GM12878 (cell line): ENCODE data around the gene ADAMTS3. TPM values are rescaled to one million over a fixed set of nuclear protein-coding genes. Genes with fewer than 3 reads are reported as not detected.

Experiments used
- ATAC-seq: fragments of 200-7000 bp; cut with Tn5 transposase; 3 replicates; pipeline ENCODE4 v1.9.1; 2020; ENCODE audit warnings: mild to moderate bottlenecking, moderate library complexity
- BruUV-seq: library from RNA; stranded (reverse); fragments of 400-500 nt; replicated peaks from 2 replicates; lab custom pipeline; 2021; lab: Mats Ljungman, UMichigan
- CTCF ChIA-PET: fragments of 300-600 bp; sonication (Branson Sonifier 250); formaldehyde crosslinking; extraction: SDS; loops from one replicate; lab custom pipeline; 2021; ENCODE audit warnings: inconsistent platforms; lab: Yijun Ruan, JAX
- POLR2A ChIA-PET: fragments of 350-600 bp; formaldehyde crosslinking; extraction: SDS; loops from one replicate; lab custom pipeline; 2021; ENCODE audit warnings: inconsistent platforms; lab: Charles Lee
- RAD21 ChIA-PET: fragments of 300-600 bp; sonication (Branson Sonifier 250); formaldehyde crosslinking; loops from one replicate; lab custom pipeline; 2023; ENCODE audit warnings: antibody characterized with exemption; ENCODE audit not compliant: unreplicated experiment; lab: Charles Lee
- SMC1A ChIA-PET: fragments of 300-600 bp; sonication (Branson Sonifier 250); formaldehyde crosslinking; loops from one replicate; lab custom pipeline; 2023; ENCODE audit not compliant: unreplicated experiment, uncharacterized antibody; lab: Charles Lee
- DNase-seq: peaks from one replicate; pipeline ENCODE4 v3.0.0-alpha.2; 2011; ENCODE audit warnings: low read depth, low spot score
- FAIRE-seq: peaks from 3 replicates; lab custom pipeline; 2011; peaks lifted over from hg19 to GRCh38; lab: Jason Lieb, UNC
- H2AFZ ChIP-seq: 2 replicates; pipeline ENCODE4 v1.6.0; 2011; ENCODE audit warnings: low read depth, low read length, control low read depth; ENCODE audit not compliant: control insufficient read depth
- H3K27ac ChIP-seq: 2 replicates; pipeline ENCODE4 v1.5.1; 2011; ENCODE audit warnings: control low read depth; ENCODE audit not compliant: control insufficient read depth, insufficient read depth
- H3K27me3 ChIP-seq, 2 experiments: replicated peaks in 1 of 2; 2 replicates each; pipeline versions ENCODE4 v1.6.0 to v1.6.1; 2011; ENCODE audit warnings: low read length in 1 of 2; ENCODE audit not compliant: control insufficient read depth in 2 of 2, insufficient read depth in 2 of 2
- H3K36me3 ChIP-seq, 2 experiments: 2 replicates each; pipeline ENCODE4 v1.5.1; 2011; ENCODE audit warnings: low read length in 1 of 2; ENCODE audit not compliant: control insufficient read depth in 2 of 2, insufficient read depth in 2 of 2
- H3K4me1 ChIP-seq: 2 replicates; pipeline ENCODE4 v1.6.1; 2011; ENCODE audit warnings: mild to moderate bottlenecking, low read length, moderate library complexity, mixed read lengths; ENCODE audit not compliant: control insufficient read depth, insufficient read depth
- H3K4me2 ChIP-seq: 2 replicates; pipeline ENCODE4 v1.6.0; 2011; ENCODE audit warnings: control low read depth; ENCODE audit not compliant: control insufficient read depth, insufficient read depth
- H3K4me3 ChIP-seq: fragments of 200-600 bp; sonication (generic); 2 replicates; pipeline ENCODE4 v1.5.1; 2016
- H3K79me2 ChIP-seq: 2 replicates; pipeline ENCODE4 v1.6.0; 2011; ENCODE audit warnings: low read length; ENCODE audit not compliant: control insufficient read depth, insufficient read depth
- H3K9ac ChIP-seq: 2 replicates; pipeline ENCODE4 v1.8.0; 2011; ENCODE audit warnings: low read length, control low read depth, mixed read lengths; ENCODE audit not compliant: control insufficient read depth, insufficient read depth
- H3K9me3 ChIP-seq: replicated peaks from 3 replicates; pipeline ENCODE4 v1.5.1; 2011; ENCODE audit warnings: mild to moderate bottlenecking, low read length; ENCODE audit not compliant: control insufficient read depth, insufficient read depth
- H4K20me1 ChIP-seq: 2 replicates; pipeline ENCODE4 v1.6.0; 2011; ENCODE audit not compliant: control insufficient read depth, insufficient read depth
- CREB1 ChIP-seq: IDR thresholded peaks from 2 replicates; pipeline ENCODE4 v1.6.1; 2012; ENCODE audit warnings: low read depth, mild to moderate bottlenecking, inconsistent platforms
- CREM ChIP-seq: IDR thresholded peaks from 2 replicates; pipeline ENCODE4 v1.6.1; 2014; ENCODE audit warnings: antibody characterized with exemption, low read depth
- E2F8 ChIP-seq: fragments of 450-650 bp; IDR thresholded peaks from 2 replicates; pipeline ENCODE4 v1.6.1; 2018; ENCODE audit warnings: mild to moderate bottlenecking, low read depth, moderate library complexity; ENCODE audit not compliant: partially characterized antibody
- EP300 ChIP-seq, 2 experiments: fragments of 150-350 bp in 1 of 2; IDR thresholded peaks; 2 replicates each; pipeline ENCODE4 v1.6.1; 2011 to 2012; ENCODE audit warnings: low read depth in 2 of 2, low read length in 2 of 2, borderline replicate concordance in 1 of 2, improper control_type of control experiment in 1 of 2, inconsistent platforms in 1 of 2; ENCODE audit not compliant: control insufficient read depth in 1 of 2
- NBN ChIP-seq: fragments of 450-650 bp; IDR thresholded peaks from 2 replicates; pipeline ENCODE4 v1.6.1; 2016
- PAX5 ChIP-seq: IDR thresholded peaks from 2 replicates; pipeline ENCODE4 v1.6.1; 2011; ENCODE audit warnings: low read depth, low read length, borderline replicate concordance
- SIN3A ChIP-seq: IDR thresholded peaks from 2 replicates; pipeline ENCODE4 v1.6.1; 2012; ENCODE audit warnings: low read depth, low read length, improper control_type of control experiment
- SKIL ChIP-seq: fragments of 450-650 bp; IDR thresholded peaks from 2 replicates; pipeline ENCODE4 v1.6.1; 2017; ENCODE audit warnings: mild to moderate bottlenecking, low read depth, inconsistent platforms; ENCODE audit not compliant: poor library complexity, severe bottlenecking
- SMAD5 ChIP-seq: IDR thresholded peaks from 2 replicates; pipeline ENCODE4 v1.6.1; 2016; ENCODE audit warnings: antibody characterized with exemption, low read depth
- ZBTB4 ChIP-seq: fragments of 450-650 bp; formaldehyde crosslinking; IDR thresholded peaks from 2 replicates; pipeline ENCODE4 v1.4.0; 2022; ENCODE audit warnings: mild to moderate bottlenecking, moderate library complexity
- WGBS: methylation state at CpG from one replicate; pipeline ENCODE4 v1.1.6; 2016; ENCODE audit warnings: low lambda C conversion rate; ENCODE audit not compliant: insufficient replicate concordance, insufficient coverage; ENCODE audit errors: missing lambda C conversion rate; 5-methylcytosine and 5-hydroxymethylcytosine counted together
- in situ Hi-C: fragments of 300-500 bp; cut with MboI; formaldehyde crosslinking; loops from 9 replicates; pipeline ENCODE4 v1.14.3; 2018; ENCODE audit warnings: mixed read lengths
- intact Hi-C: fragments of 100-400 bp; cut with micrococcal nuclease; formaldehyde crosslinking; loops from one replicate; pipeline ENCODE4 v1.14.2; 2022; ENCODE audit not compliant: unreplicated experiment
- polyA plus RNA-seq, 11 experiments: library from polyadenylated mRNA; depleted of rRNA in 4 of 11; unstranded in 6 of 11; stranded (reverse) in 5 of 11; fragments of >200 nt; fragmentation: Nextera tagmentation in 4 of 11; fragmentation: Illumina TruSeq in 1 of 11; extraction: Ambion mirVana in 4 of 11; extraction: Trizol in 1 of 11; gene quantifications; 1 replicate in 1 of 11; 2 replicates in 10 of 11; pipeline versions ENCODE4 v1.2.1 to v1.2.3, GENCODE V29; 2011 to 2016; ENCODE audit warnings: inconsistent platforms in 2 of 11, missing spikeins in 2 of 11, low read depth in 1 of 11
- total RNA-seq, 4 experiments: library from RNA; depleted of rRNA in 3 of 4; stranded (reverse); fragments of >200 nt in 3 of 4; fragmentation: Illumina TruSeq in 1 of 4; extraction: Trizol in 1 of 4; gene quantifications; 2 replicates each; pipeline versions ENCODE4 v1.2.1 to v1.2.3, GENCODE V29; 2013 to 2021
- TF ChIP-seq, protein P1 (sequence below): IDR thresholded peaks from 2 replicates; pipeline ENCODE4 v1.6.1; 2012; ENCODE audit warnings: low read depth, low read length, improper control_type of control experiment
- TF ChIP-seq, protein P2 (sequence below): fragments of 150-350 bp; IDR thresholded peaks from 2 replicates; pipeline ENCODE4 v1.6.1; 2014; ENCODE audit warnings: mild to moderate bottlenecking, low read depth, low read length

ADAMTS3 gene
- total and polyA plus RNA-seq, 10 of the 15 experiments (the other 5 are each of a cell fraction or from before 2014, with no cell fraction given): under 0.01 to 0.07 (median 0.02) TPM; not detected in 6

GRCh38 chr4:72344418-72344817 is 224.6 kb downstream of the ADAMTS3 start (continued):
- TF ChIP-seq CREB1: no peak
- no peak for TF ChIP-seq EP300 (IDR thresholded peaks at IDR 0.05; ENCODE audit: borderline replicate concordance in 1 of 2, control insufficient read depth in 1 of 2, low read depth in 2 of 2, low read length in 2 of 2)

GRCh38 chr4:72341432-72341820 is 227.6 kb downstream of the ADAMTS3 start:
- no peak overlapping the region for H3K4me3 ChIP-seq
- H3K9me3 ChIP-seq: no peaks in the 10 kb centered on the region
- ATAC-seq (no peak), DNase-seq (no peak), FAIRE-seq (no peak)
- SMC1A ChIA-PET: no interaction called here
- WGBS: 3% methylated on average over 2 of the region's 2 CpGs
- H4K20me1 ChIP-seq: no peaks in the 10 kb centered on the region
- H3K36me3 ChIP-seq: no peaks in the 10 kb centered on the region
- H3K4me1 ChIP-seq: no peaks in the 10 kb centered on the region
- POLR2A ChIA-PET: no interaction called here
- in situ Hi-C loops: no loop called here
- no TSS peak for BruUV-seq
- RAD21 ChIA-PET: no interaction called here
- CTCF ChIA-PET: interaction anchor here (0.9 to 1.7 kb wide), 5 partner anchors 9 to 45 kb away, joined by 3 to 11 read pairs (median 4); no protein-coding TSS in a partner anchor
- no peaks in the 10 kb centered on the region for H3K79me2 ChIP-seq
- intact Hi-C loops: no loop called here
- H3K4me2 ChIP-seq: no peak overlapping the region
- H2AFZ ChIP-seq: no peak overlapping the region
- H3K9ac ChIP-seq: no peak overlapping the region
- H3K27ac ChIP-seq: no peak overlapping the region
- no peaks in the 10 kb centered on the region for H3K27me3 ChIP-seq
- TF ChIP-seq, protein P1, sequence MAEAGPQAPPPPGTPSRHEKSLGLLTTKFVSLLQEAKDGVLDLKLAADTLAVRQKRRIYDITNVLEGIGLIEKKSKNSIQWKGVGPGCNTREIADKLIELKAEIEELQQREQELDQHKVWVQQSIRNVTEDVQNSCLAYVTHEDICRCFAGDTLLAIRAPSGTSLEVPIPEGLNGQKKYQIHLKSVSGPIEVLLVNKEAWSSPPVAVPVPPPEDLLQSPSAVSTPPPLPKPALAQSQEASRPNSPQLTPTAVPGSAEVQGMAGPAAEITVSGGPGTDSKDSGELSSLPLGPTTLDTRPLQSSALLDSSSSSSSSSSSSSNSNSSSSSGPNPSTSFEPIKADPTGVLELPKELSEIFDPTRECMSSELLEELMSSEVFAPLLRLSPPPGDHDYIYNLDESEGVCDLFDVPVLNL: no peak
- TF ChIP-seq CREM: no peak
- no peak for TF ChIP-seq SIN3A
- TF ChIP-seq, protein P2, sequence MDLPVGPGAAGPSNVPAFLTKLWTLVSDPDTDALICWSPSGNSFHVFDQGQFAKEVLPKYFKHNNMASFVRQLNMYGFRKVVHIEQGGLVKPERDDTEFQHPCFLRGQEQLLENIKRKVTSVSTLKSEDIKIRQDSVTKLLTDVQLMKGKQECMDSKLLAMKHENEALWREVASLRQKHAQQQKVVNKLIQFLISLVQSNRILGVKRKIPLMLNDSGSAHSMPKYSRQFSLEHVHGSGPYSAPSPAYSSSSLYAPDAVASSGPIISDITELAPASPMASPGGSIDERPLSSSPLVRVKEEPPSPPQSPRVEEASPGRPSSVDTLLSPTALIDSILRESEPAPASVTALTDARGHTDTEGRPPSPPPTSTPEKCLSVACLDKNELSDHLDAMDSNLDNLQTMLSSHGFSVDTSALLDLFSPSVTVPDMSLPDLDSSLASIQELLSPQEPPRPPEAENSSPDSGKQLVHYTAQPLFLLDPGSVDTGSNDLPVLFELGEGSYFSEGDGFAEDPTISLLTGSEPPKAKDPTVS: no peak
- TF ChIP-seq NBN: no peak
- no peak for TF ChIP-seq E2F8
- no peak for TF ChIP-seq ZBTB4 (CRISPR knock-in tag)
- no peak for TF ChIP-seq SKIL
- no peak for TF ChIP-seq PAX5
- no peak for TF ChIP-seq SMAD5
